HEK293T (cell line): Measurements from ENCODE around the gene SORBS2.

ENCODE experiments used
- ARNT ChIP-seq: fragments of 450-650 bp; IDR thresholded peaks from 2 replicates; pipeline ENCODE4 v1.6.1; 2017; ENCODE audit warnings: mild to moderate bottlenecking
- BHLHE40 ChIP-seq: fragments of 450-650 bp; IDR thresholded peaks from 2 replicates; pipeline ENCODE4 v1.6.1; 2016; ENCODE audit warnings: mild to moderate bottlenecking, moderate library complexity, borderline replicate concordance
- FOXK2 ChIP-seq: fragments of 450-650 bp; IDR thresholded peaks from 2 replicates; pipeline ENCODE4 v1.6.1; 2016; ENCODE audit warnings: mild to moderate bottlenecking
- NFRKB ChIP-seq: fragments of 450-650 bp; IDR thresholded peaks from 2 replicates; pipeline ENCODE4 v1.6.1; 2016; ENCODE audit warnings: mild to moderate bottlenecking, moderate library complexity
- SUZ12 ChIP-seq: fragments of 450-650 bp; IDR thresholded peaks from 2 replicates; pipeline ENCODE4 v1.6.1; 2016; ENCODE audit warnings: mild to moderate bottlenecking

- no peak for TF ChIP-seq BHLHE40
- TF ChIP-seq ARNT, result no peak
- TF ChIP-seq SUZ12, result no peak
- no peak for TF ChIP-seq NFRKB
- TF ChIP-seq FOXK2, result no peak
Observed at GRCh38 chr4:185764876-185765275, 47.1 kb downstream of the SORBS2 start.
